HCT116 (cell line): ENCODE data around the gene CTNNA1. TPM values are rescaled to one million over a fixed set of nuclear protein-coding genes. Genes with fewer than 3 reads are reported as not detected.

Experiments used
- ATAC-seq: fragments of 200-7000 bp; cut with Tn5 transposase; 2 replicates; pipeline ENCODE4 v1.9.1; 2020; ENCODE audit warnings: mild to moderate bottlenecking, moderate library complexity
- BruUV-seq: library from RNA; stranded (reverse); fragments of 400-500 nt; replicated peaks from 2 replicates; lab custom pipeline; 2021; lab: Mats Ljungman, UMichigan
- CTCF ChIA-PET: fragments of 300-600 bp; sonication (Branson Sonifier 250); formaldehyde crosslinking; loops from one replicate; lab custom pipeline; 2021; ENCODE audit warnings: antibody characterized with exemption; lab: Charles Lee
- POLR2A ChIA-PET: fragments of 300-600, 350-600 bp; sonication (Branson Sonifier 250); formaldehyde crosslinking; loops from one replicate; lab custom pipeline; 2021; ENCODE audit warnings: antibody characterized with exemption; lab: Charles Lee
- RAD21 ChIA-PET, 2 experiments: fragments of 300-600 bp; sonication (Branson Sonifier 250); formaldehyde crosslinking; loops; one replicate each; lab custom pipeline; 2023; ENCODE audit warnings: low total read pairs in 2 of 2; ENCODE audit not compliant: uncharacterized antibody in 2 of 2, unreplicated experiment in 2 of 2, low non-redundant PET in 1 of 2; lab: Charles Lee
- DNase-seq: peaks from one replicate; pipeline ENCODE4 v3.0.0-alpha.2; 2010; ENCODE audit warnings: low read depth, low spot score
- H2AFZ ChIP-seq: fragments of 200-600 bp; shearing (Covaris generic), sonication (generic); 2 replicates; pipeline ENCODE4 v1.6.1; 2017; ENCODE audit warnings: low read depth, mixed run types, mixed read lengths, antibody characterized with exemption, low read length; ENCODE audit not compliant: poor library complexity, severe bottlenecking
- H3K27ac ChIP-seq: 2 replicates; pipeline ENCODE4 v1.5.1; 2012; ENCODE audit warnings: low read depth, low read length
- H3K27me3 ChIP-seq: fragments of 200-600 bp; sonication (generic); 2 replicates; pipeline ENCODE4 v1.6.1; 2016; ENCODE audit warnings: mixed run types, low read length, mixed read lengths; ENCODE audit not compliant: insufficient read depth
- H3K36me3 ChIP-seq, 2 experiments: fragments of 200-500 bp in 1 of 2; fragments of 200-600 bp in 1 of 2; sonication (Bioruptor generic) in 1 of 2; sonication (generic) in 1 of 2; 2 replicates each; pipeline versions ENCODE4 v1.5.1 to v1.6.1; 2014 to 2016; ENCODE audit warnings: low read length in 2 of 2, inconsistent platforms in 1 of 2, mixed read lengths in 1 of 2, mixed run types in 1 of 2; ENCODE audit not compliant: insufficient read depth in 2 of 2, control insufficient read depth in 1 of 2
- H3K4me1 ChIP-seq, 2 experiments: fragments of 200-600 bp in 1 of 2; sonication (generic) in 1 of 2; 2 replicates each; pipeline versions ENCODE4 v1.5.1 to v1.6.1; 2012 to 2017; ENCODE audit warnings: low read length in 2 of 2, inconsistent platforms in 1 of 2, mild to moderate bottlenecking in 1 of 2, mixed read lengths in 1 of 2, mixed run types in 1 of 2, moderate library complexity in 1 of 2; ENCODE audit not compliant: insufficient read depth in 2 of 2, control insufficient read depth in 1 of 2
- H3K4me2 ChIP-seq: fragments of 200-600 bp; sonication (generic); 2 replicates; pipeline ENCODE4 v1.6.1; 2017; ENCODE audit warnings: mixed run types, low read length, mixed read lengths
- H3K4me3 ChIP-seq, 2 experiments: fragments of 200-600 bp in 1 of 2; sonication (generic) in 1 of 2; replicated peaks in 1 of 2; 2 replicates each; pipeline ENCODE4 v1.5.1; 2011 to 2016; ENCODE audit warnings: low read length in 2 of 2, control low read depth in 1 of 2, low read depth in 1 of 2, mild to moderate bottlenecking in 1 of 2, mixed read lengths in 1 of 2, mixed run types in 1 of 2
- H3K79me2 ChIP-seq: fragments of 200-600 bp; sonication (generic); 2 replicates; pipeline ENCODE4 v1.6.1; 2017; ENCODE audit warnings: mild to moderate bottlenecking, mixed run types, low read length, moderate library complexity, mixed read lengths; ENCODE audit not compliant: insufficient read depth
- H3K9ac ChIP-seq: fragments of 200-600 bp; sonication (generic); 2 replicates; pipeline ENCODE4 v1.6.1; 2016; ENCODE audit warnings: low read length, mixed read lengths
- H3K9me2 ChIP-seq: fragments of 200-600 bp; sonication (generic), shearing (Covaris generic); 2 replicates; pipeline ENCODE4 v1.6.1; 2017; ENCODE audit warnings: mixed run types, mild to moderate bottlenecking, moderate library complexity; ENCODE audit not compliant: insufficient read depth
- H3K9me3 ChIP-seq, 2 experiments: fragments of 200-500 bp in 1 of 2; fragments of 200-600 bp in 1 of 2; sonication (Bioruptor generic) in 1 of 2; sonication (generic) in 1 of 2; 2 replicates each; pipeline ENCODE4 v1.6.1; 2014 to 2017; ENCODE audit warnings: low read length in 2 of 2, mixed read lengths in 2 of 2, inconsistent platforms in 1 of 2, low read depth in 1 of 2, mild to moderate bottlenecking in 1 of 2, mixed run types in 1 of 2, moderate library complexity in 1 of 2; ENCODE audit not compliant: control insufficient read depth in 1 of 2, insufficient read depth in 1 of 2
- H4K20me1 ChIP-seq: fragments of 200-600 bp; sonication (generic), shearing (Covaris generic); 2 replicates; pipeline ENCODE4 v1.6.1; 2017; ENCODE audit warnings: mixed run types, mild to moderate bottlenecking, moderate library complexity; ENCODE audit not compliant: insufficient read depth
- ATF3 ChIP-seq: IDR thresholded peaks from 2 replicates; pipeline ENCODE4 v1.6.1; 2012
- CBX3 ChIP-seq: IDR thresholded peaks from 2 replicates; pipeline ENCODE4 v1.6.1; 2012; ENCODE audit warnings: low read depth
- CTCF ChIP-seq, 3 experiments: fragments of 200-600 bp in 1 of 3; sonication (generic) in 1 of 3; IDR thresholded peaks in 2 of 3; conservative IDR thresholded peaks in 1 of 3; 2 replicates each; pipeline ENCODE4 v1.5.1; 2012 to 2017; ENCODE audit warnings: low read depth in 2 of 3, low read length in 2 of 3, antibody characterized with exemption in 1 of 3, borderline replicate concordance in 1 of 3, control low read depth in 1 of 3, mild to moderate bottlenecking in 1 of 3, mixed read lengths in 1 of 3, mixed run types in 1 of 3, moderate library complexity in 1 of 3; ENCODE audit not compliant: insufficient read depth in 1 of 3
- EGR1 ChIP-seq: IDR thresholded peaks from 2 replicates; pipeline ENCODE4 v1.6.1; 2012; ENCODE audit warnings: low read depth
- ELF1 ChIP-seq: IDR thresholded peaks from 2 replicates; pipeline ENCODE4 v1.6.1; 2012; ENCODE audit warnings: low read depth, borderline replicate concordance
- EZH2 ChIP-seq: fragments of 200-600 bp; sonication (generic); IDR thresholded peaks from 2 replicates; pipeline ENCODE4 v1.6.1; 2017; ENCODE audit warnings: antibody characterized with exemption, mixed run types
- FOSL1 ChIP-seq: IDR thresholded peaks from 2 replicates; pipeline ENCODE4 v1.6.1; 2012; ENCODE audit warnings: low read depth
- JUND ChIP-seq: IDR thresholded peaks from 2 replicates; pipeline ENCODE4 v1.6.1; 2012
- MAX ChIP-seq: IDR thresholded peaks from 2 replicates; pipeline ENCODE4 v1.6.1; 2012
- POLR2AphosphoS5 ChIP-seq: IDR thresholded peaks from 2 replicates; pipeline ENCODE4 v1.6.1; 2011; ENCODE audit warnings: mild to moderate bottlenecking, low read depth, low read length, moderate library complexity
- RAD21 ChIP-seq: IDR thresholded peaks from 2 replicates; pipeline ENCODE4 v1.6.1; 2012; ENCODE audit warnings: low read depth, mild to moderate bottlenecking
- SIN3A ChIP-seq: IDR thresholded peaks from 2 replicates; pipeline ENCODE4 v1.6.1; 2012; ENCODE audit warnings: low read depth
- SP1 ChIP-seq: IDR thresholded peaks from 2 replicates; pipeline ENCODE4 v1.6.1; 2012; ENCODE audit warnings: low read depth
- TCF7L2 ChIP-seq: IDR thresholded peaks from 2 replicates; pipeline ENCODE4 v1.7.0; 2011; ENCODE audit warnings: borderline replicate concordance, inconsistent platforms; ENCODE audit not compliant: insufficient read depth, insufficient read length; ENCODE audit errors: extremely low read depth
- YY1 ChIP-seq: IDR thresholded peaks from 2 replicates; pipeline ENCODE4 v1.6.1; 2011; ENCODE audit warnings: low read length, low read depth, moderate library complexity, mild to moderate bottlenecking; ENCODE audit not compliant: insufficient replicate concordance; ENCODE audit errors: extremely low read depth
- ZFX ChIP-seq: fragments of 450-650 bp; IDR thresholded peaks from 2 replicates; pipeline ENCODE4 v1.6.1; 2017
- ZNF274 ChIP-seq: fragments of 200-500 bp; sonication (Bioruptor generic); IDR thresholded peaks from 2 replicates; pipeline ENCODE4 v1.6.1; 2014; ENCODE audit warnings: mild to moderate bottlenecking, low read depth, low read length, inconsistent platforms
- intact Hi-C: fragments of 100-400 bp; cut with micrococcal nuclease; formaldehyde crosslinking; loops from 2 replicates; pipeline ENCODE4 v1.10.0; 2022
- total RNA-seq: library from RNA; stranded (reverse); gene quantifications from one replicate; pipeline ENCODE4 v1.2.1, GENCODE V29; 2021; ENCODE audit not compliant: unreplicated experiment

Gene CTNNA1
- total RNA-seq, 1 experiment from 2014 or later = 313 TPM

- no peak for DNase-seq
- ChIA-PET POLR2A (no interaction called here), RAD21 (no interaction called here), CTCF (no interaction called here)
- Histone ChIP-seq H3K36me3 (no peaks in the 10 kb centered on the region), H2AFZ (no peak overlapping the region), H3K4me3 (no peak overlapping the region), H3K9me3 (no peaks in the 10 kb centered on the region), H3K4me2 (no peak overlapping the region), H3K9me2 (no peaks in the 10 kb centered on the region), H3K27ac (no peak overlapping the region), H4K20me1 (peaks cover 9% of the 10 kb centered on the region; the same call in 1 of the 2 replicates), H3K9ac (no peak overlapping the region), H3K27me3 (no peaks in the 10 kb centered on the region), H3K4me1 (peaks cover 13 to 15% of the 10 kb centered on the region in 2 experiments), H3K79me2 (peaks cover 86% of the 10 kb centered on the region)
- ATAC-seq = no peak
- intact Hi-C loops = no loop called here
- no peak for TF ChIP-seq SIN3A
- no TSS peak for BruUV-seq
These were observed 117.4 kb downstream of the CTNNA1 start for GRCh38 chr5:138870611-138871010.

- Histone ChIP-seq H3K4me2 (no peak overlapping the region), H3K9ac (no peak overlapping the region), H3K36me3 (no peaks in the 10 kb centered on the region), H4K20me1 (peaks cover 15% of the 10 kb centered on the region; the same call in 1 of the 2 replicates), H3K79me2 (peaks cover 90% of the 10 kb centered on the region), H3K9me3 (no peaks in the 10 kb centered on the region), H3K4me3 (no peak overlapping the region), H2AFZ (no peak overlapping the region), H3K27ac (no peak overlapping the region), H3K27me3 (no peaks in the 10 kb centered on the region), H3K9me2 (no peaks in the 10 kb centered on the region), H3K4me1 (peaks cover 13 to 15% of the 10 kb centered on the region in 2 experiments)
- no TSS peak for BruUV-seq
- TF ChIP-seq SP1 (no peak), TCF7L2 (no peak), EGR1 (no peak), MAX (no peak), ZFX (no peak), FOSL1 (no peak), EZH2 (no peak), SIN3A (no peak), ZNF274 (no peak), CTCF (IDR thresholded peaks at IDR 0.05 in 2 of 3, conservative IDR thresholded peaks at IDR 0.05 in 1 of 3; ENCODE audit: borderline replicate concordance in 1 of 3, insufficient read depth in 1 of 3, low read depth in 2 of 3, low read length in 2 of 3) (no peak), JUND (no peak), POLR2AphosphoS5 (no peak), ELF1 (no peak), ATF3 (no peak), RAD21 (no peak), YY1 (no peak), CBX3 (no peak)
- no peak for ATAC-seq
- ChIA-PET POLR2A (interaction anchor here (1.2 kb wide), 1 partner anchor 13 kb away, joined by 4 read pairs; no protein-coding TSS in a partner anchor), RAD21 (no interaction called here), CTCF (no interaction called here)
- DNase-seq = no peak
- intact Hi-C loops = no loop called here
These were observed 119.7 kb downstream of the CTNNA1 start for GRCh38 chr5:138872841-138873465.
